ENCODE measurements around the gene GNL1.

GNL1 gene

GRCh38 chr6:30573113-30573512, 16.8 kb upstream of the GNL1 start:
- ATAC-seq (no peak), DNase-seq (no peak)
- Mint-ChIP-seq H3K27ac (peak overlapping the region in 1 of 2 donors; percentile 20), H3K9me3 (no peaks in the 10 kb centered on the region), H3K4me3 (peak overlapping the region; percentile 95 to 99), H3K27me3 (no peaks in the 10 kb centered on the region), H3K4me1 (peaks cover 78% of the 10 kb centered on the region)

DNA sequence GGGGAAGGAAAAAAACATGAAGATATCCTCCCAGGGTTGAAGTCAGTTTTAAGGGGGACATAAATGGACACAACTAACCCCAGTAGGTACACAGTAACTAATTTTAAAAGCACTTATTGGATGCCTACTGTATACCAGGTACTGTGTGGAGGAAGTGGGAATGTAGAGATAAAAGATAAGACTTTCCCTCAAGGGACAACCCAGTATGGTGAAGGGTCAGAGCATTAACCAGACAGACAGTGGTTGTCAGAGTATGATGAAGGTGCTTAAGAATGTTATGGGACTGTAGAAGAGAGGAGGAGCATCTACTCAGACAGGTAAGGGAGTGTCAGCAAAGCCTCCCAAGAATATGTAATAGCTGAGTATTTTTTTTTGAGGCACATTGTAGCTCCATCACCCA, 15.9 kb upstream of the GNL1 start:
- Mint-ChIP-seq H3K27me3 (no peaks in the 10 kb centered on the region), H3K27ac (peak overlapping the region; percentile 99 to 100), H3K9me3 (no peaks in the 10 kb centered on the region), H3K4me3 (peak overlapping the region; percentile 95 to 99), H3K4me1 (peaks cover 76% of the 10 kb centered on the region)
- no peak for ATAC-seq
- no peak for DNase-seq

DNA sequence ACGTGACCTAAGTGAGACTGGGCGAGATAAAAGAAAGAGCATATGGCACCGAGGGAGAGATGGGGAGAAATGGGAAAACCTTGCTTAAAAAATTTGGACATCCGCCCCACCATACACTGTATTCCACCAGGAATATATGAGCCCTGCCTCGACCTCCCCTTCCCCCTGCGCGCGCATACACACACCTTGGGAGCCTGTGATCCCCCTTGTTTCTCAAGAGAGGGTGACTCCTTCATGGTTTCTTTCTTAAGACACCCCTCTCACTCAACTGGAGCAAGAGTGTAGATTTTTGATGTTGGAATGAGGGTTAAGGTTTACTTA, 15.4 kb upstream of the GNL1 start:
- Mint-ChIP-seq H3K9me3 (no peaks in the 10 kb centered on the region), H3K4me1 (peaks cover 75% of the 10 kb centered on the region), H3K27me3 (no peaks in the 10 kb centered on the region), H3K4me3 (peak overlapping the region; percentile 95 to 99), H3K27ac (peak overlapping the region; percentile 99 to 100)
- no peak for DNase-seq
- ATAC-seq: no peak

DNA sequence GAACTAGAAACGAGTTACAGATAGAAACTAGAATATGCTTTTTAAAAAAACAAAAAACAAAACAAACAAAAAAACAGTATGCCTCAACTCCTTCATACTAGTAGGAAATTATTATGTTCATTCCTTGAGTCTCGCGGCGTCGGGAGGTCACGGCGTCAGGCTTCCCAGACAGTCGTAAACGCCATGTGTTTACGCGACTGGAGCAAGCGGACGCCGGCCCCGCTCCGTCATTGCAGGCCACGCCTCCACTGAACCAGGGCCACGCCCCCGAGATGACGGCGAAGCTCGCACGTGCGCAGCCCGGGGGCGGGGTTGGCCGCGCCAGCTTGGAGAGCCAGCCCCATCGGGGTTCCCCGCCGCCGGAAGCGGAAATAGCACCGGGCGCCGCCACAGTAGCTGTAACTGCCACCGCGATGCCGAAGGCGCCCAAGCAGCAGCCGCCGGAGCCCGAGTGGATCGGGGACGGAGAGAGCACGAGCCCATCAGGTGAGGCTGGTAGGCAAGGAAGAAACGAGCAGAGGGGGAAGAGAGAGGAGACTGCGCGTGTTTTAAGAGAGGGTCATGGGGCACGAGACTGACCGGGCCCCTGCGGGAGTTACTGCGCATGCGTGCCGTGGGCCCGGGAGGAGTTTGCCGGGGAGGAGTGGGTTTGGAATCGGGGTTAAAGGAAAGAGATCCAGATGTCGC, 14.9 kb upstream of the GNL1 start, which contains the start of gene ABCF1:
ABCF1 (plus strand) TSS at position 368 of the 687 bp plus-strand sequence; CDS start at position 414, 46 bp downstream.
- peak; percentile 93 for ATAC-seq
- peak; percentile 99 to 100 for DNase-seq
- Mint-ChIP-seq H3K27ac (peak within 1 kb of the TSS; percentile 99 to 100), H3K9me3 (no peaks in the 10 kb centered on the region), H3K4me1 (peaks cover 70% of the 10 kb centered on the region), H3K27me3 (no peaks in the 10 kb centered on the region), H3K4me3 (peak within 1 kb of the TSS; percentile 95 to 99)

DNA sequence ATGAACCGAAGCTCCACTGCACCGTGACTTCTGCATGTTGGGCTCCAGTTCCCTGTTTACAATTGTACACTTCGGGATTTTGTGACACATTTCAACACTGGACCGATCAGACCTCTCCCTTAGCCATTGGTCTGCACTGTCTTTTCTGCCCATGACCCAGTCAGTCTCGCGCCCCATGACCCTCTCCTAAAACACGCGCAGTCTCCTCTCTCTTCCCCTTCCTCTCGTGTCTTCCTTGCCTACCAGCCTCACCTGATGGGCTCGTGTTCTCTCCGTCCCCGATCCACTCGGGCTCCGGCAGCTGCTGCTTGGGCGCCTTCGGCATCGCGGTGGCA, 14.4 kb upstream of the GNL1 start:
- Mint-ChIP-seq H3K27ac (peak overlapping the region; percentile 99 to 100), H3K4me1 (peaks cover 70% of the 10 kb centered on the region), H3K4me3 (peak overlapping the region; percentile 95 to 99), H3K27me3 (no peaks in the 10 kb centered on the region), H3K9me3 (no peaks in the 10 kb centered on the region)
- peak; percentile 25 for ATAC-seq
- no peak for DNase-seq

- no peak for ATAC-seq
- no peak for DNase-seq
Observed at GRCh38 chr6:30570263-30570662, 14.0 kb upstream of the GNL1 start.

GRCh38 chr6:30568245-30568644, 12.0 kb upstream of the GNL1 start:
- H3K27ac Mint-ChIP-seq: no peak overlapping the region
- DNase-seq: peak; percentile 42 to 67
- H3K4me3 Mint-ChIP-seq: no peak overlapping the region
- no peaks in the 10 kb centered on the region for H3K27me3 Mint-ChIP-seq
- H3K4me1 Mint-ChIP-seq: peaks cover 57% of the 10 kb centered on the region
- peak; percentile 76 for ATAC-seq
- no peaks in the 10 kb centered on the region for H3K9me3 Mint-ChIP-seq

More at GRCh38 chr6:30570263-30570662, 14.0 kb upstream of the GNL1 start:
- Mint-ChIP-seq H3K4me1 (peaks cover 70% of the 10 kb centered on the region), H3K9me3 (no peaks in the 10 kb centered on the region), H3K27me3 (no peaks in the 10 kb centered on the region), H3K27ac (peak overlapping the region in 1 of 2 donors; percentile 30), H3K4me3 (peak overlapping the region; percentile 95 to 99)

DNA sequence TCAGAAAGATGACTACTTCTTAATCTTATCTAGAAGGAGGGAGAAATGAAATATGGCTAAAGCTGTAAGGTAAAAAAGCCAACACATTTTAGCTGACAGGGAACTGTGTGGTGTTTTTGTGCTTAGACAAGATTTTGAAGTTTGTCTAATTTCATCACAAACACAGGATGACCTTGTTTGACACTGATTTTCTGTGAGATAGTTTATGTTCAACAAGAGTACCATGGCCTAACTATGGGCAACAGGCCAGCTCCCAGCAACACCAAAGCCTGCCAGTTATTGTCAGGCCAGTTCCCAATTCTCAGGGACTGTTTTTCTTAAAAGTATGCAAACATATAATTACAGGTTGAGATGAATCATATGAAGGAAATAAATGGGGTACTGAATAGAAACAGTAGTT, 9.5 kb upstream of the GNL1 start:
- ATAC-seq: no peak
- no peaks in the 10 kb centered on the region for H3K9me3 Mint-ChIP-seq
- H3K4me3 Mint-ChIP-seq: no peak overlapping the region
- no peak for DNase-seq
- no peak overlapping the region for H3K27ac Mint-ChIP-seq
- H3K27me3 Mint-ChIP-seq: no peaks in the 10 kb centered on the region
- peaks cover 44% of the 10 kb centered on the region for H3K4me1 Mint-ChIP-seq

- Mint-ChIP-seq H3K4me3 (no peak overlapping the region), H3K9me3 (no peaks in the 10 kb centered on the region), H3K4me1 (peaks cover 43% of the 10 kb centered on the region), H3K27me3 (no peaks in the 10 kb centered on the region), H3K27ac (peak overlapping the region in 1 of 2 donors; percentile 15)
- DNase-seq (no peak), ATAC-seq (no peak)
Observed at GRCh38 chr6:30564114-30564513, 7.8 kb upstream of the GNL1 start.

- peaks cover 43% of the 10 kb centered on the region for H3K4me1 Mint-ChIP-seq
- ATAC-seq (no peak), DNase-seq (no peak)
- no peak overlapping the region for H3K4me3 Mint-ChIP-seq
- H3K27me3 Mint-ChIP-seq: no peaks in the 10 kb centered on the region
- H3K27ac Mint-ChIP-seq: no peak overlapping the region
- H3K9me3 Mint-ChIP-seq: no peaks in the 10 kb centered on the region
Observed at GRCh38 chr6:30562470-30563425, 6.5 kb upstream of the GNL1 start.

- Mint-ChIP-seq H3K9me3 (no peaks in the 10 kb centered on the region), H3K27me3 (no peaks in the 10 kb centered on the region), H3K4me3 (no peak overlapping the region), H3K4me1 (peaks cover 43% of the 10 kb centered on the region), H3K27ac (no peak overlapping the region)
- ATAC-seq: no peak
- DNase-seq: no peak
Observed at GRCh38 chr6:30560930-30561329, 4.6 kb upstream of the GNL1 start.

- Mint-ChIP-seq H3K4me1 (peaks cover 68% of the 10 kb centered on the region), H3K27me3 (no peaks in the 10 kb centered on the region), H3K27ac (peak overlapping the region; percentile 98 to 99), H3K9me3 (no peaks in the 10 kb centered on the region), H3K4me3 (peak overlapping the region; percentile 89 to 95)
- ATAC-seq (peak; percentile 13), DNase-seq (no peak)
Observed at GRCh38 chr6:30557683-30557981, 1.3 kb upstream of the GNL1 start.

GRCh38 chr6:30556906-30557682, 805 bp upstream of the GNL1 start, which contains the start of gene PRR3:
PRR3 (plus strand) TSS chr6:30557295; CDS start chr6:30557345, 50 bp downstream.
- DNase-seq (peak; percentile 92 to 93), ATAC-seq (peak; percentile 87)
- Mint-ChIP-seq H3K27ac (peak within 1 kb of the TSS; percentile 98 to 99), H3K4me1 (peaks cover 69% of the 10 kb centered on the region), H3K27me3 (no peaks in the 10 kb centered on the region), H3K9me3 (no peaks in the 10 kb centered on the region), H3K4me3 (peak within 1 kb of the TSS; percentile 89 to 95)

GRCh38 chr6:30555816-30556065, 548 bp downstream of the GNL1 start:
- Mint-ChIP-seq H3K9me3 (no peaks in the 10 kb centered on the region), H3K27me3 (no peaks in the 10 kb centered on the region), H3K4me3 (peak overlapping the region; percentile 89 to 95), H3K27ac (peak overlapping the region; percentile 98 to 99), H3K4me1 (peaks cover 69% of the 10 kb centered on the region)
- no peak for ATAC-seq
- DNase-seq: no peak

- ATAC-seq (no peak), DNase-seq (peak in 1 of 2 donors; percentile 16)
- H3K4me1 Mint-ChIP-seq: peaks cover 65% of the 10 kb centered on the region
Observed at GRCh38 chr6:30554962-30555815, 1.1 kb downstream of the GNL1 start.

More at GRCh38 chr6:30554962-30555815, 1.1 kb downstream of the GNL1 start:
- Mint-ChIP-seq H3K9me3 (no peaks in the 10 kb centered on the region), H3K4me3 (peak overlapping the region; percentile 89 to 95), H3K27me3 (no peaks in the 10 kb centered on the region), H3K27ac (peak overlapping the region; percentile 98 to 99)

Data from stimulated activated naive CD8-positive, alpha-beta T cell treated with anti-CD3 and anti-CD28 coated beads, Interleukin-15, amount 100 ng/mL, for 72 hours (primary cell).